Stomach (tissue), 4 donors: Measurements from ENCODE around the gene CHRNG.

ENCODE experiments used
- EP300 ChIP-seq: sonication (generic); formaldehyde crosslinking; IDR thresholded peaks from one replicate; pipeline ENCODE4 v1.6.1; 2017; ENCODE audit warnings: antibody characterized with exemption
- POLR2A ChIP-seq, 4 donors: fragments of 450-650 bp; IDR thresholded peaks; one replicate each; pipeline ENCODE4 v1.6.1; 2016; ENCODE audit warnings: antibody characterized with exemption in 4 of 4, control low read depth in 2 of 4, mild to moderate bottlenecking in 1 of 4, moderate library complexity in 1 of 4
- POLR2AphosphoS5 ChIP-seq, 3 donors: sonication (generic); formaldehyde crosslinking; IDR thresholded peaks; one replicate each; pipeline ENCODE4 v1.6.1; 2016; ENCODE audit warnings: antibody characterized with exemption in 3 of 3
- TF ChIP-seq, protein P1 (sequence below), 7 experiments: fragments of 450-650 bp in 4 of 7; fragments of 200-600 bp in 3 of 7; sonication (generic) in 3 of 7; IDR thresholded peaks; one replicate each; pipeline ENCODE4 v1.5.1; 2016 to 2019; ENCODE audit warnings: antibody characterized with exemption in 7 of 7, control low read depth in 2 of 7, mild to moderate bottlenecking in 1 of 7

DNA sequence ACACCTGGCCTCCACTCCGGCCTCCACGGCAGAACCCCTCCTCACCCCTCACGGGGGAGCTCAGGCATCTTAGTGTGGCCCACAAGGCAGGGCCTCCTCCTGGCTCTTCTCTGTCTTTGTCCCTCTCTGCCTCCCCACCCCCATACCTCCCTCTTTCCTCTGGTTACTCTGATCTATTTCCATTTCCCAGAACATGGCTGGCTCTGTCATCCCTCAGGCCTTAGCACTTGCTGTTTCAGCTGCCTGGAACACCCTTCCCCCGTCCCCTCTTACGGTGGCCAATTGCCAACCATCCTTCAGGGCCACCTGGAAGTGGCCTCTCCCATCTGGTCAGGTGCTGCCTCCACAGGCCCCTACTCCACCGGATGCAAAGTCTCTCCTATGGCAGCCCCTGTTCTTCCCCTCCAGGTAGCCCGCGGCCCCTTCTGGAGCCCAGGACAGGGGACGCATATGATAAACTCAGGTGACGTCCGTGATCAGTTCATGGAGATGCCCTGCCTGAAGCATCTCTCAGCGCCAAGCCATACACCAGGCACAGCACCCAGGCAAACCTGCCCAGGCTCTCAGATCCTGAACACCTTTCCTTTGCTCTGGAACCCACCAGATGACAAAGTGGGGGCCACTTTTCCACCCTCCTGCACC lies 48.2 kb upstream of the CHRNG start:
- TF ChIP-seq, protein P1, sequence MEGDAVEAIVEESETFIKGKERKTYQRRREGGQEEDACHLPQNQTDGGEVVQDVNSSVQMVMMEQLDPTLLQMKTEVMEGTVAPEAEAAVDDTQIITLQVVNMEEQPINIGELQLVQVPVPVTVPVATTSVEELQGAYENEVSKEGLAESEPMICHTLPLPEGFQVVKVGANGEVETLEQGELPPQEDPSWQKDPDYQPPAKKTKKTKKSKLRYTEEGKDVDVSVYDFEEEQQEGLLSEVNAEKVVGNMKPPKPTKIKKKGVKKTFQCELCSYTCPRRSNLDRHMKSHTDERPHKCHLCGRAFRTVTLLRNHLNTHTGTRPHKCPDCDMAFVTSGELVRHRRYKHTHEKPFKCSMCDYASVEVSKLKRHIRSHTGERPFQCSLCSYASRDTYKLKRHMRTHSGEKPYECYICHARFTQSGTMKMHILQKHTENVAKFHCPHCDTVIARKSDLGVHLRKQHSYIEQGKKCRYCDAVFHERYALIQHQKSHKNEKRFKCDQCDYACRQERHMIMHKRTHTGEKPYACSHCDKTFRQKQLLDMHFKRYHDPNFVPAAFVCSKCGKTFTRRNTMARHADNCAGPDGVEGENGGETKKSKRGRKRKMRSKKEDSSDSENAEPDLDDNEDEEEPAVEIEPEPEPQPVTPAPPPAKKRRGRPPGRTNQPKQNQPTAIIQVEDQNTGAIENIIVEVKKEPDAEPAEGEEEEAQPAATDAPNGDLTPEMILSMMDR (IDR thresholded peaks at IDR 0.05): no peak
- TF ChIP-seq POLR2AphosphoS5 (IDR thresholded peaks at IDR 0.05): no peak
- TF ChIP-seq EP300: no peak
- TF ChIP-seq POLR2A (IDR thresholded peaks at IDR 0.05): no peak
